Coronary artery (tissue), 2 donors: Measurements from ENCODE around the gene HOXB6.

Experiments
- DNase-seq: peaks from one replicate; pipeline ENCODE4 v3.0.0-alpha.2; 2017; ENCODE audit warnings: low spot score
- H3K27ac ChIP-seq, 2 donors: fragments of 200-600 bp; sonication (generic); one replicate each; pipeline ENCODE4 v1.5.1; 2016 to 2019
- H3K4me3 ChIP-seq: fragments of 200-600 bp; sonication (generic); 2 replicates; pipeline ENCODE4 v1.5.1; 2016; ENCODE audit warnings: mild to moderate bottlenecking, moderate library complexity
- CTCF ChIP-seq: fragments of 200-600 bp; sonication (generic); IDR thresholded peaks from one replicate; pipeline ENCODE4 v1.5.1; 2019; ENCODE audit warnings: antibody characterized with exemption

HOXB6 gene

GRCh38 chr17:48599354-48599753 lies 5.4 kb downstream of the HOXB6 start:
- no peak overlapping the region for H3K4me3 ChIP-seq
- H3K27ac ChIP-seq: no peak overlapping the region
- DNase-seq: no peak
- TF ChIP-seq CTCF: no peak

DNA sequence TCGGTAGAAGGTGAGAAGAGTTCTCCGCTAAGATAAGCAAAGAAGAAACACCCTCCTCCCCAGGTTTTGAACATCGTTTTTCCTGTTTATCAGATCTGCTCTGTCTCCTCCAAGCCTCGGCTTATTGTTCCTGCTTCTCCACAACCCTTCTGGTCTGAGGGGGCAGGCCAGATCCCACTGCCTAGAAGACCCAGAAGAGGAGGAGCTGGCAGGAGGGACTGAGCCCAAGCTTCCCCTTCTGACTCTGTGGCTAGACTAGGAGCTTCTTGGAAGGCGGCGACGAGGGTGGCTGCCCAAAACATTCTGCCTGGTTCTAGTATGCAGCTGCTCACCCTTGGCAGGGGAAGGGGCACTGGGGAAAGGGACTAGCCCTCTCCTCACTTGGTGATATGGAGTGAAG lies 6.0 kb downstream of the HOXB6 start:
- Histone ChIP-seq H3K27ac (no peak overlapping the region), H3K4me3 (no peak overlapping the region)
- no peak for DNase-seq

DNA sequence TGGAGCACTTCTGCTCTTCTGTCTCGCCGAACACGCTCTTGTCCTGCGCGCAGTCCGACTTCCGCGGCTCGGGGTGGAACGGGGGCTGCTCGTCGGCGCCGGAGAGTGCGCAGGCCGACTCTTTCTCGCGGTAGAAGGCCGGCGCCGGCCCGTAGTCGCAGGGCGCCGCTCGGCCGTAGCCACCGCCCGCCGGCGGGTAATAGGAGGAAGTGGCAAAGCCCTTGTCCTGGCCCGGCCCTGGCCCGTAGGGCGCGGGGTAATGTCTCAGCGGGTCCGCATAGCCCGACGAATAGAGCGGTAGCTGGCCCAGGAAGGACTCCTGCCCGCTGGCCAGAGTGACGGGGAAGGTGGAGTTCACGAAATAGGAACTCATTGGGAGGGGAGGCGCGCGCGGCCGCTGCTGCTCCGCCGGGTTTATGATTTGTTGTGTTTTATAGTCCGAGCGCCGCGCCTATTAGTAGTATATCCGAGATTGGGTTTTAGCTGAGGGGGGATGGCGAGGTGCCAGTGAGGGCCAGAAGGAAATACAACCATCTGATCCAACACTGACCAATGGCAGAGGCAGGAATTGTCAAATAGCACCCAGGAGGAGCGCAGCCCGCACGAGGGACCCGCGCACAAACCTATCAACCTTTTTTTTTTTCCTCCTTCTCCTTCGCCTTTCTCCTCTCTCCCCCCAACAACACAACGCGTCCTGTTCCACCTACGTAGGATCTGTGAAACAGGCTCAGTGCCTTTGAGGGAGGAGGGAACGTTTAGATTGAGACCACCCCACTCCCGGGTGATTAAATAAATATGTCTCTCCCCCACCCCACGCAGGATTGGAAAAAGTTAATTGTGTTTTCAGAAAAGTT lies 6.8 kb downstream of the HOXB6 start:
- Histone ChIP-seq H3K4me3 (peak overlapping the region; percentile 69), H3K27ac (peak overlapping the region in 1 of 2 donors; percentile 43)
- no peak for DNase-seq
- no peak for TF ChIP-seq CTCF

More for the DNA sequence above, 6.0 kb downstream of the HOXB6 start:
- TF ChIP-seq CTCF: no peak

GRCh38 chr17:48597528-48597777 lies 7.3 kb downstream of the HOXB6 start:
- no peak for TF ChIP-seq CTCF
- peak overlapping the region in 1 of 2 donors; percentile 43 for H3K27ac ChIP-seq

GRCh38 chr17:48596735-48597527 lies 7.9 kb downstream of the HOXB6 start:
- H3K27ac ChIP-seq: peak overlapping the region in 1 of 2 donors; percentile 43
- no peak for TF ChIP-seq CTCF
- DNase-seq: no peak
- H3K4me3 ChIP-seq: peak overlapping the region; percentile 69

More at GRCh38 chr17:48597528-48597777, 7.3 kb downstream of the HOXB6 start:
- no peak for DNase-seq
- peak overlapping the region; percentile 69 for H3K4me3 ChIP-seq

- TF ChIP-seq CTCF: no peak
- H3K27ac ChIP-seq: no peak overlapping the region
- H3K4me3 ChIP-seq: peak overlapping the region; percentile 69
Observed at GRCh38 chr17:48596000-48596734, 8.6 kb downstream of the HOXB6 start.

More at GRCh38 chr17:48596000-48596734, 8.6 kb downstream of the HOXB6 start:
- no peak for DNase-seq
